GM19025 (cell line): ENCODE data around the gene KNSTRN.

Experiments
- ATAC-seq: cut with Tn5 transposase; IDR thresholded peaks from one replicate; pipeline ENCODE4 v1.9.1; 2021; ENCODE audit warnings: mild to moderate bottlenecking, low read depth, moderate library complexity; ENCODE audit not compliant: unreplicated experiment

The KNSTRN gene

DNA sequence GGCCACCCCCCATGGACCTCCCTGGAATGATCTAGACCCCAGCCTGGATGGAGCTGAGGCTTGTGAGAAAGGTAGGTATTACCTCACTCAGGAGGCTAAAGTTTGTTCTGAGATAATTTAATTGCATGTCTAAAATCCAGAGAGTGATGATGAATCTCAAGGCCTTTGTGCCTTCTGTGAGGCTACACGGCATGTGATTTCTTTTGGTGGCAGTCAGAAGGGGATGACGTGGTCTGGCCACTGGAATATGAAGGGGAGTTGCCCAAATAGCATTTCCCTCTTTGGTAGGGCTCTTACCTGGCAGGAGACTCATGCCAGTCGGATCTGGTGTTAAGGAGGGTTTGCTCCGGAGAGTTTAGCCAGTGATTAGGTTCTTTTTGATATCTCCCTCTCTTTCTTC, 60.7 kb downstream of the KNSTRN start:
- ATAC-seq = no peak

DNA sequence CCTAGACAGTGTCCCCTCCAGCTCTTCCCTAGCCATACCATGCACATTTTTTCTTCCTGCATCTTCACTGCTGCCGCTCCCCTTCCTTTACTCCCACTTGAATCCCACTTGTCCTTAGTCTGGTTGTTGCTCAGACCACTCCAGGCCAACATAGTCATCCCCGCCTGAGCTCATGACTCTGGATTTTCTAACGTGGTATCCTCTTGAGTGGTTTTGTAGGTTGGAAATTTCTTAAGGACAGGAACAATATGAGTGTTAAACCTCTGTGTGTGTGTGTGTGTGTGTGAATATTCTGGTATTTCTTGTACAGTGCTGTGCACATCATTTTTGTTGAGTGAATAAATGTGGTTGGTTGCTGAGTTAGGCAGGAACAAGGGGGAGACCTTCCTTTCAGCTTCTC, 61.3 kb downstream of the KNSTRN start:
- no peak for ATAC-seq
